ENCODE measurements around the gene AIF1L. TPM values are rescaled to one million over a fixed set of nuclear protein-coding genes. Genes with fewer than 3 reads are reported as not detected.

AIF1L gene
- total and polyA plus RNA-seq, 2 of the 13 experiments (the other 11 are each of a cell fraction or from before 2014, with no cell fraction given): 12.4 to 36.5 TPM

DNA sequence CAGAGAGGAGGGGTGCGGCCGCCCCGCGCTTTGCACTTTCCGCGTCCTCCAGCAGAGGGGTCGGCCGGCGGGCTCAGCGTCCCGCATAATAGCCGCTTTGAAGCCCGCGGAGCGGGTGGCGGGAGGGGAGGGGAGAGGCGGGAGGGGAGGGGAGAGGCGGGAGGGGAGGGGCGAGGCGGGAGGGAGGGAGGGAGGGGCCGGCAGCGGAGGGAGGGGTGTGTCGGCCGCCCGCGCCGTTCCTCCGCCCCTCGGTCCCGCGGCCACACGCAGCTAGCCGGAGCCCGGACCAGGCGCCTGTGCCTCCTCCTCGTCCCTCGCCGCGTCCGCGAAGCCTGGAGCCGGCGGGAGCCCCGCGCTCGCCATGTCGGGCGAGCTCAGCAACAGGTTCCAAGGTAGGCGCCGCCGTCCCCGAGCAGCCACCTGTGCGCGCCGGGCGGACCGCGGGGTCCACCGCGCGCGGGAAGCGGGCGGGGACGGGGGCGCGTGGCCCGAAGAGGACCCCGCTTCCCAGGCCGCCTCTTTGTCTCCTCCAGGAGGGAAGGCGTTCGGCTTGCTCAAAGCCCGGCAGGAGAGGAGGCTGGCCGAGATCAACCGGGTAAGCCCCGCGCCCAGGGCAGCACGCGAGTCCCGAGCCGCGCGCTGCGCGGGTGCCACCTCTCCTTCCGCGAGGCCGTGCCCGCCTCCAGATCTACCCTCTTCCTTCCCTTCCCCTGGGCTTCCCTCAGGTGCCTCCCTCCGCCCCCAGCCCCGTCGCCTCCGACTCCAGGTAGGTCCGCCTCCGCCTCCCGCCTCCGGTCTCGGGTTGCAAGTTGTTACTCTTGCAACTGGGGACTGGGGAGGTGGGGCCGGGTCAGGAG lies at the start of gene AIF1L (continued):
- TF ChIP-seq TARDBP (CRISPR knock-in tag; IDR thresholded peaks at IDR 0.05) (no peak), SALL1 (CRISPR knock-in tag; IDR thresholded peaks at IDR 0.05) (no peak), ZNF777 (CRISPR knock-in tag; IDR thresholded peaks at IDR 0.05) (peak; percentile 3; the same call in 1 of the 2 replicates), MEIS2 (CRISPR knock-in tag; IDR thresholded peaks at IDR 0.05) (no peak), EED (CRISPR knock-in tag; IDR thresholded peaks at IDR 0.05) (no peak), GATAD1 (CRISPR knock-in tag; IDR thresholded peaks at IDR 0.05) (no peak), ZNF17 (CRISPR knock-in tag; IDR thresholded peaks at IDR 0.05) (no peak), ZNF747 (CRISPR knock-in tag; IDR thresholded peaks at IDR 0.05; ENCODE audit: borderline replicate concordance) (no peak), THAP9 (CRISPR knock-in tag; IDR thresholded peaks at IDR 0.05; ENCODE audit: borderline replicate concordance) (no peak), ZKSCAN5 (CRISPR knock-in tag; IDR thresholded peaks at IDR 0.05) (no peak), ZNF616 (CRISPR knock-in tag; IDR thresholded peaks at IDR 0.05; ENCODE audit: low read depth) (no peak), ARNT (IDR thresholded peaks at IDR 0.05) (no peak), FOXJ3 (CRISPR knock-in tag; IDR thresholded peaks at IDR 0.05; ENCODE audit: borderline replicate concordance) (no peak), MXD1 (CRISPR knock-in tag; IDR thresholded peaks at IDR 0.05) (peak; percentile 31; the same call in 1 of the 2 replicates), SALL2 (CRISPR knock-in tag; IDR thresholded peaks at IDR 0.05) (no peak), SNAPC2 (CRISPR knock-in tag; IDR thresholded peaks at IDR 0.05) (no peak), ZNF761 (CRISPR knock-in tag; conservative IDR thresholded peaks at IDR 0.05) (no peak), ZNF430 (CRISPR knock-in tag; IDR thresholded peaks at IDR 0.05) (no peak), NCOA2 (CRISPR knock-in tag; IDR thresholded peaks at IDR 0.05) (no peak), ZEB1 (IDR thresholded peaks at IDR 0.05; ENCODE audit: insufficient replicate concordance, low read depth) (peak; percentile 35), ZSCAN31 (CRISPR knock-in tag; IDR thresholded peaks at IDR 0.05; ENCODE audit: low read depth) (no peak), AGO2 (optimal IDR thresholded peaks at IDR 0.05; ENCODE audit: low read depth, low read length) (peak; percentile 63)
- TF ChIP-seq, protein P1, sequence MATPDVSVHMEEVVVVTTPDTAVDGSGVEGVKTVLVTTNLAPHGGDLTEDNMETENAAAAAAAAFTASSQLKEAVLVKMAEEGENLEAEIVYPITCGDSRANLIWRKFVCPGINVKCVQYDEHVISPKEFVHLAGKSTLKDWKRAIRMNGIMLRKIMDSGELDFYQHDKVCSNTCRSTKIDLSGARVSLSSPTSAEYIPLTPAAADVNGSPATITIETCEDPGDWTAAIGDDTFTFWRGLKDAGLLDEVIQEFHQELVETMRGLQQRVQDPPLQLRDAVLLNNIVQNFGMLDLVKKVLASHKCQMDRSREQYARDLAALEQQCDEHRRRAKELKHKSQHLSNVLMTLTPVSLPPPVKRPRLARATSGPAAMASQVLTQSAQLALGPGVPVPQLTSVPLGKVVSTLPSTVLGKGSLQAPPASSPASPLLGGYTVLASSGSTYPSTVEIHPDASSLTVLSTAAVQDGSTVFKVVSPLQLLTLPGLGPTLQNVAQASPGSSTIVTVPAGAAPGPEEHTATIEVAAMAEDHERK (CRISPR knock-in tag; IDR thresholded peaks at IDR 0.05; ENCODE audit: low read depth): no peak
- TF ChIP-seq, protein P2, sequence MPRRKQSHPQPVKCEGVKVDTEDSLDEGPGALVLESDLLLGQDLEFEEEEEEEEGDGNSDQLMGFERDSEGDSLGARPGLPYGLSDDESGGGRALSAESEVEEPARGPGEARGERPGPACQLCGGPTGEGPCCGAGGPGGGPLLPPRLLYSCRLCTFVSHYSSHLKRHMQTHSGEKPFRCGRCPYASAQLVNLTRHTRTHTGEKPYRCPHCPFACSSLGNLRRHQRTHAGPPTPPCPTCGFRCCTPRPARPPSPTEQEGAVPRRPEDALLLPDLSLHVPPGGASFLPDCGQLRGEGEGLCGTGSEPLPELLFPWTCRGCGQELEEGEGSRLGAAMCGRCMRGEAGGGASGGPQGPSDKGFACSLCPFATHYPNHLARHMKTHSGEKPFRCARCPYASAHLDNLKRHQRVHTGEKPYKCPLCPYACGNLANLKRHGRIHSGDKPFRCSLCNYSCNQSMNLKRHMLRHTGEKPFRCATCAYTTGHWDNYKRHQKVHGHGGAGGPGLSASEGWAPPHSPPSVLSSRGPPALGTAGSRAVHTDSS (CRISPR knock-in tag; conservative IDR thresholded peaks at IDR 0.05): no peak
